ENCODE data around the gene SLC22A12.

DNA sequence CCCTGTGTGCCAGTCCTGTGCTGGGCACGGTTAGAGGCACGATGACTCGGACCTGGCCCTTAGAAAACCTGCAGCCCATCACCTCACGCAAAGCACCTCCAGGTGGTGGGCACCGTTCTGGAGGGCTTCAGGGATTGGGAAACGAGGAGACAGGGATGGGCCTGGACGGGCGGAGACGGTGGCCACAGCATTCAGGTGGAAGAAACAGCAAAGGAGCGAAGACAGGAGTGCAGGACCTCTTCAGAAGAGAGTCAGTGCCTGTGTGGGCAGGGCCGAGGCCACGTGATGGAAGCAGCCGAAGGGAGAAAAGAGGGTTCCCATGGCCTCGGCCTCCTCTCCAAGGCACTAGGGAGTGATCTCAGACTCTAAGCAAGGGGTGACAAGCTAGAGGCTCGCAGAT, 8.1 kb upstream of the SLC22A12 start:
- TF ChIP-seq, protein P1, sequence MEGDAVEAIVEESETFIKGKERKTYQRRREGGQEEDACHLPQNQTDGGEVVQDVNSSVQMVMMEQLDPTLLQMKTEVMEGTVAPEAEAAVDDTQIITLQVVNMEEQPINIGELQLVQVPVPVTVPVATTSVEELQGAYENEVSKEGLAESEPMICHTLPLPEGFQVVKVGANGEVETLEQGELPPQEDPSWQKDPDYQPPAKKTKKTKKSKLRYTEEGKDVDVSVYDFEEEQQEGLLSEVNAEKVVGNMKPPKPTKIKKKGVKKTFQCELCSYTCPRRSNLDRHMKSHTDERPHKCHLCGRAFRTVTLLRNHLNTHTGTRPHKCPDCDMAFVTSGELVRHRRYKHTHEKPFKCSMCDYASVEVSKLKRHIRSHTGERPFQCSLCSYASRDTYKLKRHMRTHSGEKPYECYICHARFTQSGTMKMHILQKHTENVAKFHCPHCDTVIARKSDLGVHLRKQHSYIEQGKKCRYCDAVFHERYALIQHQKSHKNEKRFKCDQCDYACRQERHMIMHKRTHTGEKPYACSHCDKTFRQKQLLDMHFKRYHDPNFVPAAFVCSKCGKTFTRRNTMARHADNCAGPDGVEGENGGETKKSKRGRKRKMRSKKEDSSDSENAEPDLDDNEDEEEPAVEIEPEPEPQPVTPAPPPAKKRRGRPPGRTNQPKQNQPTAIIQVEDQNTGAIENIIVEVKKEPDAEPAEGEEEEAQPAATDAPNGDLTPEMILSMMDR (IDR thresholded peaks at IDR 0.05) = no peak
- TF ChIP-seq GABPA (IDR thresholded peaks at IDR 0.05; ENCODE audit: low read depth) = no peak
- TF ChIP-seq NFIC (IDR thresholded peaks at IDR 0.05; ENCODE audit: borderline replicate concordance) = no peak
- TF ChIP-seq, protein P2, sequence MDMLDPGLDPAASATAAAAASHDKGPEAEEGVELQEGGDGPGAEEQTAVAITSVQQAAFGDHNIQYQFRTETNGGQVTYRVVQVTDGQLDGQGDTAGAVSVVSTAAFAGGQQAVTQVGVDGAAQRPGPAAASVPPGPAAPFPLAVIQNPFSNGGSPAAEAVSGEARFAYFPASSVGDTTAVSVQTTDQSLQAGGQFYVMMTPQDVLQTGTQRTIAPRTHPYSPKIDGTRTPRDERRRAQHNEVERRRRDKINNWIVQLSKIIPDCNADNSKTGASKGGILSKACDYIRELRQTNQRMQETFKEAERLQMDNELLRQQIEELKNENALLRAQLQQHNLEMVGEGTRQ (IDR thresholded peaks at IDR 0.05; ENCODE audit: borderline replicate concordance, low read depth, low read length) = no peak
- no peak for TF ChIP-seq JUND (IDR thresholded peaks at IDR 0.05)
- no peak for TF ChIP-seq RFX5 (IDR thresholded peaks at IDR 0.05; ENCODE audit: low read length)
- TF ChIP-seq POLR2AphosphoS5 (IDR thresholded peaks at IDR 0.05; ENCODE audit: low read depth, low read length) = no peak
- TF ChIP-seq ELF1 (IDR thresholded peaks at IDR 0.05) = no peak
- TF ChIP-seq FOXM1 (IDR thresholded peaks at IDR 0.05; ENCODE audit: low read depth) = no peak
- TF ChIP-seq, protein P3, sequence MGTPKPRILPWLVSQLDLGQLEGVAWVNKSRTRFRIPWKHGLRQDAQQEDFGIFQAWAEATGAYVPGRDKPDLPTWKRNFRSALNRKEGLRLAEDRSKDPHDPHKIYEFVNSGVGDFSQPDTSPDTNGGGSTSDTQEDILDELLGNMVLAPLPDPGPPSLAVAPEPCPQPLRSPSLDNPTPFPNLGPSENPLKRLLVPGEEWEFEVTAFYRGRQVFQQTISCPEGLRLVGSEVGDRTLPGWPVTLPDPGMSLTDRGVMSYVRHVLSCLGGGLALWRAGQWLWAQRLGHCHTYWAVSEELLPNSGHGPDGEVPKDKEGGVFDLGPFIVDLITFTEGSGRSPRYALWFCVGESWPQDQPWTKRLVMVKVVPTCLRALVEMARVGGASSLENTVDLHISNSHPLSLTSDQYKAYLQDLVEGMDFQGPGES (IDR thresholded peaks at IDR 0.05; ENCODE audit: low read depth, low read length) = no peak
- no peak for TF ChIP-seq EP300 (IDR thresholded peaks at IDR 0.05; ENCODE audit: borderline replicate concordance in 1 of 2, low read depth in 1 of 2, low read length in 1 of 2)
- no peak for TF ChIP-seq TAF1 (IDR thresholded peaks at IDR 0.05; ENCODE audit: borderline replicate concordance, low read depth, low read length)
